NCI-H2196 treated with DMSO at 0.1 percent for 48 hours (cell line): ENCODE data around the gene GAS6.
"Not testable (repeated sequence)": the region's sequence is repeated elsewhere in the genome, so short reads cannot be mapped to it uniquely, and the experiment has no call there.

Experiments
- DNase-seq: peaks from one replicate; lab custom pipeline; 2025; ENCODE audit not compliant: unreplicated experiment; lab: John Stamatoyannopoulos, UW

GAS6 gene

GRCh38 chr13:113811081-113811928 is 52.6 kb downstream of the GAS6 start:
- DNase-seq: no peak

- no peak for DNase-seq
Observed at GRCh38 chr13:113810640-113811039, 53.2 kb downstream of the GAS6 start.

- DNase-seq: no peak
Observed at GRCh38 chr13:113809934-113810333, 53.9 kb downstream of the GAS6 start.

- no peak for DNase-seq
Observed at GRCh38 chr13:113808058-113808834, 55.6 kb downstream of the GAS6 start.

GRCh38 chr13:113806526-113806925 is 57.4 kb downstream of the GAS6 start:
- DNase-seq: no peak

- DNase-seq: no peak
Observed at GRCh38 chr13:113806104-113806471, 57.8 kb downstream of the GAS6 start.

GRCh38 chr13:113805431-113806103 is 58.3 kb downstream of the GAS6 start:
- DNase-seq: no peak

GRCh38 chr13:113804703-113805430 is 59.0 kb downstream of the GAS6 start:
- no peak for DNase-seq

- no peak for DNase-seq
Observed at GRCh38 chr13:113804017-113804702, 59.7 kb downstream of the GAS6 start.

- no peak for DNase-seq
Observed at GRCh38 chr13:113803409-113804016, 60.4 kb downstream of the GAS6 start.

GRCh38 chr13:113802761-113803160 is 61.1 kb downstream of the GAS6 start:
- no peak for DNase-seq

- DNase-seq: no peak
Observed at GRCh38 chr13:113802090-113802531, 61.8 kb downstream of the GAS6 start.

- no peak for DNase-seq
Observed at GRCh38 chr13:113801289-113801961, 62.5 kb downstream of the GAS6 start.

- no peak for DNase-seq
Observed at GRCh38 chr13:113800576-113800926, 63.3 kb downstream of the GAS6 start.

- no peak for DNase-seq
Observed at GRCh38 chr13:113798200-113798811, 65.6 kb downstream of the GAS6 start.

- no peak for DNase-seq
Observed at GRCh38 chr13:113796964-113797676, 66.8 kb downstream of the GAS6 start.

- no peak for DNase-seq
Observed at GRCh38 chr13:113796211-113796963, 67.5 kb downstream of the GAS6 start.

- not testable (repeated sequence) for DNase-seq
Observed at GRCh38 chr13:113795362-113795761, 68.5 kb downstream of the GAS6 start.
